ENCODE results near the gene KDM7A. TPM values are rescaled to one million over a fixed set of nuclear protein-coding genes. Genes with fewer than 3 reads are reported as not detected.

The KDM7A gene
- total and polyA plus RNA-seq, 2 of the 8 experiments (the other 6 are each of a cell fraction or from before 2014, with no cell fraction given): 2.2 to 12.5 TPM

- H2AK5ac ChIP-seq (ENCODE audit: low read depth, low read length): no peak overlapping the region
- peaks cover 0 to 2% of the 10 kb centered on the region in 2 experiments for H4K20me1 ChIP-seq (replicated peaks in 1 of 2; ENCODE audit: control insufficient read depth in 1 of 2, insufficient read depth in 2 of 2, low read length in 2 of 2)
- POLR2A ChIA-PET (ENCODE audit: partially characterized antibody): no interaction called here
- no peaks in the 10 kb centered on the region for H3K9me3 ChIP-seq (ENCODE audit: insufficient read depth in 2 of 2, low read depth in 1 of 2, low read length in 1 of 2)
- H3K14ac ChIP-seq (ENCODE audit: insufficient read length): no peak overlapping the region
- no peaks in the 10 kb centered on the region for H3K23me2 ChIP-seq (ENCODE audit: low read depth, low read length)
- H3K4ac ChIP-seq (replicated peaks; ENCODE audit: insufficient read length, low read depth, low read length): no peak overlapping the region
- FAIRE-seq (no peak), DNase-seq (ENCODE audit: low read depth in 1 of 2, low spot score in 2 of 2) (no peak)
- no peak overlapping the region; the same call in 1 of the 2 replicates for H4K8ac ChIP-seq (ENCODE audit: extremely low read depth, insufficient read depth, low read length)
- no peak overlapping the region for H4K91ac ChIP-seq (replicated peaks; ENCODE audit: insufficient read length, low read length)
- no peak overlapping the region for H3K18ac ChIP-seq (ENCODE audit: extremely low read depth, low read length)
- no peaks in the 10 kb centered on the region for H3K27me3 ChIP-seq (replicated peaks in 1 of 4; ENCODE audit: control insufficient read depth in 3 of 4, extremely low read depth in 1 of 4, insufficient read depth in 3 of 4, low read length in 3 of 4)
- no peak overlapping the region for H2BK5ac ChIP-seq (ENCODE audit: low read depth, low read length)
- H3K79me1 ChIP-seq (ENCODE audit: low read depth, low read length): no peaks in the 10 kb centered on the region
- peaks cover 0 to 6% (median 1%) of the 10 kb centered on the region in 4 experiments; a peak in 2 of 7 replicates for H3K4me1 ChIP-seq (replicated peaks in 1 of 4; ENCODE audit: control insufficient read depth in 3 of 4, insufficient read depth in 4 of 4, low read length in 3 of 4)
- no peak overlapping the region for H3K23ac ChIP-seq (ENCODE audit: insufficient read length)
- WGBS, 2 experiments (ENCODE audit: extremely low coverage in 1 of 2, insufficient coverage in 1 of 2, insufficient read length in 1 of 2, insufficient replicate concordance in 2 of 2, low coverage in 1 of 2, low lambda C conversion rate in 2 of 2, missing lambda C conversion rate in 1 of 2): 93% methylated on average over 7 of the region's 7 CpGs; no CpG with 5 or more reads in 1 of the 2 experiments
- no peak overlapping the region for H3K56ac ChIP-seq (replicated peaks; ENCODE audit: insufficient read length, low read depth, low read length)
- H2BK15ac ChIP-seq (ENCODE audit: low read length): no peak overlapping the region
- no peak overlapping the region for H2BK12ac ChIP-seq (ENCODE audit: low read depth, low read length)
- H3K9ac ChIP-seq (replicated peaks in 1 of 4; ENCODE audit: extremely low read depth in 1 of 4, low read depth in 3 of 4, low read length in 3 of 4): no peak overlapping the region
- H3K4me2 ChIP-seq (ENCODE audit: insufficient read depth in 1 of 2, low read depth in 2 of 2, low read length in 2 of 2): no peak overlapping the region
- H3K27ac ChIP-seq (ENCODE audit: low read depth, low read length): no peak overlapping the region
- no peak overlapping the region for H2BK20ac ChIP-seq (ENCODE audit: low read length)
- no peaks in the 10 kb centered on the region for H3K79me2 ChIP-seq (ENCODE audit: control insufficient read depth in 1 of 2, insufficient read depth in 2 of 2, low read length in 2 of 2)
- H2AFZ ChIP-seq (ENCODE audit: low read length): no peak overlapping the region
- H3K4me3 ChIP-seq (ENCODE audit: extremely low read depth in 1 of 4, insufficient read depth in 2 of 4, low read depth in 3 of 4, low read length in 4 of 4): no peak overlapping the region
- CTCF ChIA-PET (ENCODE audit: partially characterized antibody): interaction anchor here (1.1 kb wide), 1 partner anchor 119 kb away, joined by 3 read pairs; no protein-coding TSS in a partner anchor
- no peaks in the 10 kb centered on the region for H3K36me3 ChIP-seq (ENCODE audit: control insufficient read depth in 2 of 4, insufficient read depth in 4 of 4, low read length in 3 of 4)
- H4K5ac ChIP-seq (ENCODE audit: insufficient read length, low read depth, low read length): no peak overlapping the region
- H2BK120ac ChIP-seq (replicated peaks; ENCODE audit: low read depth, low read length): no peak overlapping the region
- TF ChIP-seq PHF8 (conservative IDR thresholded peaks at IDR 0.05; ENCODE audit: low read depth, low read length): no peak
Observed at GRCh38 chr7:140082770-140083169, 94.0 kb downstream of the KDM7A start.
